Hepatocyte (in vitro differentiated cells): ENCODE results near the gene KMT5B. TPM values are rescaled to one million over a fixed set of nuclear protein-coding genes. Genes with fewer than 3 reads are reported as not detected.

Source experiments
- DNase-seq: peaks from one replicate; pipeline ENCODE4 v3.0.0-alpha.2; 2016; ENCODE audit warnings: low spot score
- H2AFZ ChIP-seq: fragments of 200-600 bp; sonication (generic); 2 replicates; pipeline ENCODE4 v1.6.0; 2016; ENCODE audit warnings: antibody characterized with exemption, mild to moderate bottlenecking
- H3K27ac ChIP-seq: fragments of 200-600 bp; sonication (generic); 2 replicates; pipeline ENCODE4 v1.5.1; 2016; ENCODE audit warnings: mild to moderate bottlenecking
- H3K27me3 ChIP-seq: fragments of 200-600 bp; sonication (generic); 2 replicates; pipeline ENCODE4 v1.6.1; 2016
- H3K36me3 ChIP-seq: fragments of 200-600 bp; sonication (generic); replicated peaks from 2 replicates; pipeline ENCODE4 v1.5.1; 2016; ENCODE audit warnings: low read depth; ENCODE audit not compliant: insufficient read depth
- H3K4me1 ChIP-seq: fragments of 200-600 bp; sonication (generic); 2 replicates; pipeline ENCODE4 v1.5.1; 2016; ENCODE audit warnings: mild to moderate bottlenecking, moderate library complexity; ENCODE audit not compliant: insufficient read depth
- H3K4me2 ChIP-seq: fragments of 200-600 bp; sonication (generic); 2 replicates; pipeline ENCODE4 v1.6.0; 2016
- H3K4me3 ChIP-seq: fragments of 200-600 bp; sonication (generic); 2 replicates; pipeline ENCODE4 v1.5.1; 2016; ENCODE audit warnings: mild to moderate bottlenecking
- H3K79me2 ChIP-seq: fragments of 200-600 bp; sonication (generic); 2 replicates; pipeline ENCODE4 v1.6.0; 2017; ENCODE audit warnings: mild to moderate bottlenecking
- H3K9me2 ChIP-seq: fragments of 200-600 bp; sonication (generic); replicated peaks from 2 replicates; pipeline ENCODE4 v1.6.0; 2017; ENCODE audit warnings: mild to moderate bottlenecking; ENCODE audit not compliant: insufficient read depth
- H3K9me3 ChIP-seq: fragments of 200-600 bp; sonication (generic); 2 replicates; pipeline ENCODE4 v1.5.1; 2016; ENCODE audit warnings: low read depth, mild to moderate bottlenecking
- H4K20me1 ChIP-seq: fragments of 200-600 bp; sonication (generic); 2 replicates; pipeline ENCODE4 v1.6.0; 2016; ENCODE audit warnings: mild to moderate bottlenecking; ENCODE audit not compliant: insufficient read depth, poor library complexity, severe bottlenecking
- EZH2 ChIP-seq: fragments of 200-600 bp; sonication (generic); IDR thresholded peaks from 2 replicates; pipeline ENCODE4 v1.6.1; 2016; ENCODE audit warnings: antibody characterized with exemption, mild to moderate bottlenecking, borderline replicate concordance
- EZH2phosphoT487 ChIP-seq: fragments of 200-600 bp; sonication (generic); IDR thresholded peaks from one replicate; pipeline ENCODE4 v1.6.1; 2018; ENCODE audit warnings: antibody characterized with exemption, mild to moderate bottlenecking, low read depth, moderate library complexity; ENCODE audit not compliant: unreplicated experiment, severe bottlenecking
- WGBS: methylation state at CpG from one replicate; pipeline ENCODE4 v1.1.6; 2016; ENCODE audit warnings: low lambda C conversion rate; ENCODE audit errors: missing lambda C conversion rate; 5-methylcytosine and 5-hydroxymethylcytosine counted together
- polyA plus RNA-seq: library from polyadenylated mRNA; unstranded; fragments of >200 nt; fragmentation: Nextera tagmentation; extraction: Ambion mirVana; gene quantifications from 2 replicates; pipeline ENCODE4 v1.2.1, GENCODE V29; 2016
- total RNA-seq: library from RNA; depleted of rRNA; stranded (reverse); fragments of >200 nt; gene quantifications from 2 replicates; pipeline ENCODE4 v1.2.3, GENCODE V29; 2014
- TF ChIP-seq, protein P1 (sequence below): fragments of 200-600 bp; sonication (generic); IDR thresholded peaks from 2 replicates; pipeline ENCODE4 v1.5.1; 2016; ENCODE audit warnings: antibody characterized with exemption, mild to moderate bottlenecking; ENCODE audit not compliant: poor library complexity

KMT5B gene
- total RNA-seq (36.0 TPM in 2 replicates), polyA plus RNA-seq (26.9 and 29.9 TPM in 2 replicates)

GRCh38 chr11:68213135-68213515, at the start of gene KMT5B:
Gene KMT5B (minus strand): TSS chr11:68213296. CDS start chr11:68190076, 23,220 bp downstream.
- no CpG with 5 or more reads among the region's 60 CpGs for WGBS
- Histone ChIP-seq H3K36me3 (no peaks in the 10 kb centered on the region), H3K9me2 (no peaks in the 10 kb centered on the region), H3K9me3 (no peaks in the 10 kb centered on the region), H3K27ac (peak within 1 kb of the TSS; percentile 100), H3K79me2 (peaks cover 41% of the 10 kb centered on the region), H3K4me1 (peaks cover 25% of the 10 kb centered on the region), H3K27me3 (no peaks in the 10 kb centered on the region), H3K4me3 (peak within 1 kb of the TSS; percentile 99), H3K4me2 (peak within 1 kb of the TSS; percentile 100), H2AFZ (peak within 1 kb of the TSS; percentile 98), H4K20me1 (peaks cover 43% of the 10 kb centered on the region)
- TF ChIP-seq EZH2phosphoT487 (no peak), EZH2 (no peak)
- TF ChIP-seq, protein P1, sequence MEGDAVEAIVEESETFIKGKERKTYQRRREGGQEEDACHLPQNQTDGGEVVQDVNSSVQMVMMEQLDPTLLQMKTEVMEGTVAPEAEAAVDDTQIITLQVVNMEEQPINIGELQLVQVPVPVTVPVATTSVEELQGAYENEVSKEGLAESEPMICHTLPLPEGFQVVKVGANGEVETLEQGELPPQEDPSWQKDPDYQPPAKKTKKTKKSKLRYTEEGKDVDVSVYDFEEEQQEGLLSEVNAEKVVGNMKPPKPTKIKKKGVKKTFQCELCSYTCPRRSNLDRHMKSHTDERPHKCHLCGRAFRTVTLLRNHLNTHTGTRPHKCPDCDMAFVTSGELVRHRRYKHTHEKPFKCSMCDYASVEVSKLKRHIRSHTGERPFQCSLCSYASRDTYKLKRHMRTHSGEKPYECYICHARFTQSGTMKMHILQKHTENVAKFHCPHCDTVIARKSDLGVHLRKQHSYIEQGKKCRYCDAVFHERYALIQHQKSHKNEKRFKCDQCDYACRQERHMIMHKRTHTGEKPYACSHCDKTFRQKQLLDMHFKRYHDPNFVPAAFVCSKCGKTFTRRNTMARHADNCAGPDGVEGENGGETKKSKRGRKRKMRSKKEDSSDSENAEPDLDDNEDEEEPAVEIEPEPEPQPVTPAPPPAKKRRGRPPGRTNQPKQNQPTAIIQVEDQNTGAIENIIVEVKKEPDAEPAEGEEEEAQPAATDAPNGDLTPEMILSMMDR, result no peak
- peak; percentile 81 for DNase-seq

DNA sequence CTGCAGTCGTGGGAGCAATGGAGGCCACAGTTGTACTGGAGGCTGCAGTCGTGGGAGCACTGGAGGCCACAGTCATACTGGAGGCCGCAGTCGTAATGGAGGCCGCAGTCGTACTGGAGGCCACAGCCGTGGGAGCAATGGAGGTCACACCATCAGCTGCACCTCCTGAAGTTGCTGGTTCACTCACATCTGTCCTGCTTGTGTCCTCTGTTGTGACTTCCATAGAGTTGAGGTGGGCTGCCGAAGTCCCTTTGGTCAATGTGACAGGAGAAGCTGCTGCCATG, 49.4 kb upstream of the KMT5B start:
- Histone ChIP-seq H3K9me3 (no peaks in the 10 kb centered on the region), H2AFZ (no peak overlapping the region), H3K4me3 (no peak overlapping the region), H3K27ac (no peak overlapping the region), H3K36me3 (no peaks in the 10 kb centered on the region), H3K79me2 (peaks cover 8% of the 10 kb centered on the region), H3K27me3 (no peaks in the 10 kb centered on the region), H3K4me1 (peaks cover 4% of the 10 kb centered on the region), H4K20me1 (no peaks in the 10 kb centered on the region), H3K4me2 (no peak overlapping the region), H3K9me2 (no peaks in the 10 kb centered on the region)
- DNase-seq, result no peak
- TF ChIP-seq EZH2 (no peak), EZH2phosphoT487 (no peak)
- TF ChIP-seq, protein P1, result no peak
- 98% methylated on average over 8 of the region's 8 CpGs for WGBS

GRCh38 chr11:68261749-68262543, 48.9 kb upstream of the KMT5B start:
- Histone ChIP-seq H3K9me2 (no peaks in the 10 kb centered on the region), H3K9me3 (no peaks in the 10 kb centered on the region), H3K4me3 (no peak overlapping the region), H4K20me1 (no peaks in the 10 kb centered on the region), H3K79me2 (peaks cover 6% of the 10 kb centered on the region), H3K27me3 (no peaks in the 10 kb centered on the region), H3K4me1 (peaks cover 4% of the 10 kb centered on the region), H3K27ac (no peak overlapping the region), H3K4me2 (no peak overlapping the region), H2AFZ (no peak overlapping the region), H3K36me3 (no peaks in the 10 kb centered on the region)
- no peak for DNase-seq
- no peak for TF ChIP-seq EZH2phosphoT487
- TF ChIP-seq, protein P1, result no peak
- TF ChIP-seq EZH2, result no peak
- WGBS, result 98% methylated on average over 23 of the region's 24 CpGs
